Activated CD4-positive, CD25-positive, alpha-beta regulatory T cell (primary cell): ENCODE measurements around the gene TRPV2.

Experiments
- DNase-seq, 4 experiments: peaks; one replicate each; lab custom pipeline; 2025; lab: John Stamatoyannopoulos, UW

The TRPV2 gene

DNA sequence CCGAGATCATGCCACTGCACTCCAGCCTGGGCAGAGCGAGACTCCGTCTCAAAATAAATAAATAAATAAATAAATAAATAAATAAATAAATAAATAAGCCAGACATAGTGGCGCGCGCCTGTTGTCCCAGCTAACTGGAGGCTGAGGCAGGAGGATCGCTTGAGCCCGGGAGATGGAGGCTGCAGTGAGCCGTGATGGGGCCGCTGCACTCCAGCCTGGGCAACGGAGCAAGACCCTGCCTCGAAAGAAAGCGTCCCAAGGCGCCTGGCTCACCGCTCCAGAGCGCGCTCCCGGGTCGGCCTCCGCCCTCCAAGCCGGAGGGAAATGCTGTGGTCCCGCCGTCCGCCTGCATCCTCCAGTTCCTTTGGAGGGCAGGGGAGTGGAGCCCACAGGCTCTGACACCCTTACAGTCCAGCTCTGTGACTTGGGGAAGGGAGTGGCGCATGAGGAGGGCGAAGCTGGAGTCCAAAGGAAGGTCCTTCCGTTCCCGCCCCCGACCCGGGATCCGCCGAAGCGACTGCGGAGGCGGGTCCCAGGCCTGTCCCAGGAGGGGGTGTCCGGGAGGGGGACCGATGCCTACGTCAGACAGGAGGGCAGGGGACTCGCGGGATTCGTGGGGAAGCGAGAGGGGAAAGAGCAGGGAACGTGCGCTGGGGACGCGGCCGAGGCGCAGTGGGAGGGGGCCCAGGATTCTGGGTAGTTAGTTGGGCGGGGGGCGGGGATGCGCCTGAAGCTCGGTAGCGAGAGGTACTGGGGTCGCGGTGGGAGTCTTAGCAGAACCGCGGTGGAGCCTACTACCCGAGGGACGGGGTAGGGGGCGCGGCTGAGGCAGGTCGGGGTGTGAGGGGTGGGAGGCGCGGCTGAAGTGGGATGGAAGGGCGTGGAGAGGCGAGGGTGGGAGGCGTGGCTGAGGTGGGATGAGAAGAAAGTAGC lies 8.4 kb upstream of the TRPV2 start:
- DNase-seq: no peak

DNA sequence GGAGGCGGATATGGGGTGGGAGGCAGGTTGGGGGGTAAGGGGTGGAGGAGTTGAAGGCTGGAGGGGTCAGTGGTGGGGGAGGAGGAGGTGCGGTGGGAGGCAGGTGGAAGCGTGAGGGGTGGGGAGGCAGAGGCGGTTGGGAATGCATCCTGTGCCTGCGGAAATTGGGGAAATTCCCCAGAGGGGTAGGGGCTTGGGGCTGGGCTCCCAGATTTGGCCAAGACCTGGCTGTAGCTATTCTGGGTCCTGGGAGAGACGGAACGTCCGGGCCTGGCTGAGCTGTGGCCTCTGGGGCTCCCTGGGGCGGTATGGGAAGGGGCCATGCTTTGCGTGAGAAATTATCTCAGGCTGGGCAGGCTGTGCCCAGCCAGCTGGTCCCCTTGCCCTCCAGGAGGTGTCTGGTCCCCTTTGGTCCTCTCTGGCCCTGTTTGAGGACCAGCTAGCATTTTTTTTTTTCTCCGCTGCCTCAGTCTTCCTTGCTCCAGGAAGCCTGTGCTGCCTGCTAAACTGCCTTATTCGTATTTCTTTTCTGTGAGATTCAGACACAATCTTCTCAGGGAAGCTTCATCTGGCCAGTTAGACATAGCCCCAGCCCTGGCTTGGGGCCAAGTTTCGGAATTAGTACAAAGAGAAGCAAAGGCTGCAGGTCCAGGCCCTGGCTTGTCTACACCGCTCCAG lies 7.3 kb upstream of the TRPV2 start:
- DNase-seq: no peak

DNA sequence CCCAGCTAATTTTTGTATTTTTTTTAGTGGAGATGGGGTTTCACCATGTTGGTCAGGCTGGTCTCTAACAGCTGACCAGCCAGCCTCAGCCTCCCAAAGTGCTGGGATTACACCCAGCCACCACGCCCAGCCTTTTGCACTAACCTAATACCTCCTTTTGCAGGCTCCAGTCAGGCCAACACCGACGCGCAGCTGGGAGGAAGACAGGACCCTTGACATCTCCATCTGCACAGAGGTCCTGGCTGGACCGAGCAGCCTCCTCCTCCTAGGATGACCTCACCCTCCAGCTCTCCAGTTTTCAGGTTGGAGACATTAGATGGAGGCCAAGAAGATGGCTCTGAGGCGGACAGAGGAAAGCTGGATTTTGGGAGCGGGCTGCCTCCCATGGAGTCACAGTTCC lies 2.0 kb downstream of the TRPV2 start:
- DNase-seq: no peak

- DNase-seq: no peak
Measured at GRCh38 chr17:16417896-16418684, 2.7 kb downstream of the TRPV2 start.

DNA sequence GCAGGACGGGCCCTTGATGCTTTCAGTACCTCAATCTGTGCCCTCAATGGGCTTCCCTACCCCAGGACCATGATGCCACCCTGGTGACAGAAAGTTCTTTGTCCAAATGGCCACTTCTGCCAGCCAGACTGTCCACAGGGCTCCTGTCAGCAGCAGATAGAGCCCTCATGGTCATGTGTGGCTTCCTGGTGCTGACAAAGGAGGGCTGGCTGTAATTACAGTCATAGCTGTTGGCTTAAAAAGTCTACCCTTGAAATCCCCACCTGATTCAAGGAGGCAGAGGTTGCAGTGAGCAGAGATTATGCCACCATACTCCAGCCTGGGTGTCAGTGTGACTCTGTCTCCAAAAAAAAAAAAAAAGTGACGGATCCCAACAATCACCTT lies 3.3 kb downstream of the TRPV2 start:
- no peak for DNase-seq

- DNase-seq: peak in 1 of 4 experiments; percentile 25
Measured at GRCh38 chr17:16419074-16419928, 3.9 kb downstream of the TRPV2 start.

- DNase-seq: no peak
Measured at GRCh38 chr17:16419929-16420271, 4.5 kb downstream of the TRPV2 start.

DNA sequence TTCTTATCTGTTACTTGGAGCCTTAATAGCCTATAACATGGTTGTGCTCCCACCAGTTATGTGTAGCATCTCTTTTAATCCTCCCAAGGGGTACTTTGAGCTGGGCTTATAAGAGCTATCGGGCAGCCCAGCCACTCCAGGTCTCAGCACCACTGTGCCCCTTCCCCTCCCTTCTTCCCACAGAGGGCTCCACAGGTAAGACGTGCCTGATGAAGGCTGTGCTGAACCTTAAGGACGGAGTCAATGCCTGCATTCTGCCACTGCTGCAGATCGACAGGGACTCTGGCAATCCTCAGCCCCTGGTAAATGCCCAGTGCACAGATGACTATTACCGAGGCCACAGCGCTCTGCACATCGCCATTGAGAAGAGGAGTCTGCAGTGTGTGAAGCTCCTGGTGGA lies 7.0 kb downstream of the TRPV2 start:
- DNase-seq: no peak

GRCh38 chr17:16423226-16423872 lies 8.0 kb downstream of the TRPV2 start:
- no peak for DNase-seq

- DNase-seq: no peak
Measured at GRCh38 chr17:16425202-16425601, 9.8 kb downstream of the TRPV2 start.

DNA sequence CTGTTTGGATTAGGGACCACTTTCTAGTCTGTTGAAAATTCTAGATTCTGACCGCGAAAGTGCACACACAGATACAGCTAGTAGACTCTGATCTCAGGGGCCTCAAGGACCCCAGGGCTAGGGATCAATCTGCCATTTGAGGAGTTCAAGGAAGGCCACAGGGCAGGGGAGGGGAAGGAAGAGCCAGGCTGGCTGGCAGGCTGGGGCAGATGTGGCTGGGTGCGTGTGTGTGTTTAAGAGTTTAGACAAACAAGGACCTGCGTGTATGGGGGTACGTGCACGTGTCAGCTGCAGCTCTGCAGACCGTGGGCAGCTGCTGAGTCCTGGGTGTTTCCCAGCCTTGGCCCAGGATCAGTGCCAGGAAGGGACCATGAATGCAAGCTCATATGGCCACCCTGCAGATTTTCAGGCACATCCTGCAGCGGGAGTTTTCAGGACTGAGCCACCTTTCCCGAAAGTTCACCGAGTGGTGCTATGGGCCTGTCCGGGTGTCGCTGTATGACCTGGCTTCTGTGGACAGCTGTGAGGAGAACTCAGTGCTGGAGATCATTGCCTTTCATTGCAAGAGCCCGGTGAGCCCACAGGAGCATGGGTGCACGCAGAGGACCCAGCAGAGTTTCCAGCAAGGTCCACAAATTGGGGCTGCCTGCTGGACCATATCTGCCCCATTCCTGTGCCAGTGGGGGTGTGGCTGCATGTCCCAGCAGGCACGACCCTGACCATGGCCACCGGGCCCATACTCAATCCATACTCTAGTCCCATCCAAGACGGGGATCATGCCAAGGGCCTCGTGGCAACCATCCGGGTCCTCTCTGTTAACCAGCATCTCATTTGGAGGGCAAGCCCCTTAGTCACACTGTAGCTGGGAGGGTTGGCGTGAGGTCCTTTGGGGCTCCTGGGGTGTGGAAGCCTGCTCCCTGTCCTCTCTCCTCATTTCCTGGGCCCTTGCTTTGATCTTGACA lies 10.6 kb downstream of the TRPV2 start:
- DNase-seq: no peak

DNA sequence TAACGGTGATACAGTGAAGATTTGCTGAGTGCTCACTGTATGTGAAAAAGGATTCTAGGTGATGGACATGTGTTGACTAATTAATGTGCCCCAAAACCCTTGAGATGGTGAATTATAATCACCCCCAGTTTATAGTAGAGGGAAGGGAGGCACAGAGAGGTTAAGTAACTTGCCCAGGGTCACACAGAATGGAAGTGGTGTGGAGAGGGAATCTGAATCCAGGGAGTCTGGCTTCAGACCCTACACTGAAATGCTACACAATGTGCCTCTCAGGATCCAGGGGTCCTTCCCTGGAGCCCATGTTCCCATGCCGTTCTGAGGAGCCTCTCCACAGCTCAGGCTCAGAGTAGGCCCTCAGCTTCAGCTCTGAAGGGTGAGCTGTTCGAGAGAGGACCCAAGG lies 11.6 kb downstream of the TRPV2 start:
- no peak for DNase-seq

- DNase-seq: peak in 2 of 4 experiments; percentile 16 to 29
Measured at GRCh38 chr17:16428098-16428882, 12.9 kb downstream of the TRPV2 start.

DNA sequence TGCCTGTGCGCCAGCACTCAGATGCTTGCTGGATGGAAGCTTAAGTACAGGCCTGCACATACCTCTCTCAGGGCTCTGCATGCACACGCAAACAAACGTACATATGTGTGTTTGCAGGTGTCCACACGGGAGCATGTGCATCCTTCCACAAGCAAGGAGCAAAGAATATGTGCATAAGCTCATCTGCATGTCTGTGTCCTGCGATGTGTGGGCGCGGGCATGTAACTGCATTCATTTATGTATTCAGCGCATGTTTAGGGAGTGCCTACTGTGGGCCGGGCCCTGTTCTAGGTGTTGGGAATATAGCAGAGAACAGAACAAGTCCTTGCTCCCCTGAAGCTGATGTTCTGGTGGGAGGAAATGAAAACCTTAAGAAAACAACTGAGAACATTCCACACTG lies 13.7 kb downstream of the TRPV2 start:
- DNase-seq: no peak

GRCh38 chr17:16430650-16431049 lies 15.3 kb downstream of the TRPV2 start:
- DNase-seq: no peak

DNA sequence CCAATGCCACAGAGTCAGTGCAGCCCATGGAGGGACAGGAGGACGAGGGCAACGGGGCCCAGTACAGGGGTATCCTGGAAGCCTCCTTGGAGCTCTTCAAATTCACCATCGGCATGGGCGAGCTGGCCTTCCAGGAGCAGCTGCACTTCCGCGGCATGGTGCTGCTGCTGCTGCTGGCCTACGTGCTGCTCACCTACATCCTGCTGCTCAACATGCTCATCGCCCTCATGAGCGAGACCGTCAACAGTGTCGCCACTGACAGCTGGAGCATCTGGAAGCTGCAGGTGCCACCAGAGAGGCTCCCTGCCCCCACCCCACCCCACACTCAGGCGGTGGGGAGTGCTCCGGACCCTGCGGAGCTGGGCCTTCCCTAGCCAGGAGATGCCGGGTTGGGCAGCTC lies 16.6 kb downstream of the TRPV2 start:
- no peak for DNase-seq

GRCh38 chr17:16433514-16433913 lies 18.1 kb downstream of the TRPV2 start:
- no peak for DNase-seq

GRCh38 chr17:16434662-16435061 lies 19.3 kb downstream of the TRPV2 start:
- DNase-seq: no peak
